ENCODE results near the gene TBX10.

DNA sequence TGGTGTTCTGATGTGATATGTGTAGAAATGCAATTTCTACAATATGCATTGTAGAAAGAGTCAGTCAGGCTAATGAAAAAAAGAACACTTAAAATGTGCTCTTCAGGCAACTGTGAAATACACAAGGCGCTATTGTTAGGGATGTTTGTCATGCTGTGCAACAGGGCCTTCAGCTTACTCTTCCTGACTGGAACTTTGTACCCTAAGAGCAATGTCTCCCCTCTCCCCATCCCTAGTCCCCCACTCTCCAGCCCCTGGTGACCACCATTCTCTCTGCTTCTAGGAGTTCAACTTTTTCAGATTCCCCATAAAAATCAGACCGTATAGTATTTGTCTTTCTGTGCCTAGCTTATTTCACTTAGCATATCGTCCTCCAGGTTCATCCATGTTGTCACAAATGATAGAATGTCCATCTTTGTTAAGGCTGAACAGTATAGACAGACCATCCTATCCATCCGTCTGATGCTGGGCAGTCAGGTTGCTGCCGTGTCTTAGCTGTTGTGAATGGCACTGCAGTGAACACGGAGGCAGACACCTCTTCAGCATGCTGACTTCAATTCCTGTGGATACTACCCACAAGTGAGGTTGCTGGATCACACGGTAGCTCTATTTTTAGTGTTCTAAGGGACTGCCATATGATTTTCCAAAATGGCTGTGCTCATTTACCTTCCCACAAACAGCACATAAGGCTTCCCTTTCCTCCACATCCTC lies 22.2 kb downstream of the TBX10 start:
- TF ChIP-seq POLR2A (IDR thresholded peaks at IDR 0.05) (no peak), CTCF (IDR thresholded peaks at IDR 0.05) (no peak), EP300 (IDR thresholded peaks at IDR 0.05) (no peak)

All from tibial nerve (tissue), 4 donors.